ENCODE results near the gene SNAP91.
A peak's percentile ranks its signal among the peaks of the same experiment; 100 is the strongest.
"Not testable (repeated sequence)": the region's sequence is repeated elsewhere in the genome, so short reads cannot be mapped to it uniquely, and the experiment has no call there.

Gene SNAP91

GRCh38 chr6:83708970-83709747 is at the start of gene SNAP91:
TSS of gene SNAP91 (minus strand) at chr6:83709101. CDS start at chr6:83707927, 1,174 bp downstream.
- DNase-seq: peak; percentile 90

GRCh38 chr6:83758533-83758932 is 49.6 kb upstream of the SNAP91 start:
- no peak for DNase-seq

- DNase-seq: no peak
Measured at GRCh38 chr6:83757021-83757420, 48.1 kb upstream of the SNAP91 start.

- DNase-seq: no peak
Measured at GRCh38 chr6:83756565-83756964, 47.7 kb upstream of the SNAP91 start.

- not testable (repeated sequence) for DNase-seq
Measured at GRCh38 chr6:83752375-83752774, 43.5 kb upstream of the SNAP91 start.

GRCh38 chr6:83741089-83741488 is 32.2 kb upstream of the SNAP91 start:
- no peak for DNase-seq

GRCh38 chr6:83735461-83735860 is 26.6 kb upstream of the SNAP91 start:
- DNase-seq: no peak

- no peak for DNase-seq
Measured at GRCh38 chr6:83729871-83730270, 21.0 kb upstream of the SNAP91 start.

GRCh38 chr6:83722876-83723275 is 14.0 kb upstream of the SNAP91 start:
- no peak for DNase-seq

- no peak for DNase-seq
Measured at GRCh38 chr6:83717809-83718208, 8.9 kb upstream of the SNAP91 start.

GRCh38 chr6:83711958-83712357 is 3.1 kb upstream of the SNAP91 start:
- no peak for DNase-seq

GRCh38 chr6:83709748-83710050 is 798 bp upstream of the SNAP91 start:
- no peak for DNase-seq

GRCh38 chr6:83708546-83708969 is 343 bp downstream of the SNAP91 start:
- peak; percentile 58 for DNase-seq

GRCh38 chr6:83707829-83708545 is 914 bp downstream of the SNAP91 start:
- DNase-seq: peak; percentile 42

- DNase-seq: no peak
Measured at GRCh38 chr6:83702749-83703148, 6.2 kb downstream of the SNAP91 start.

- DNase-seq: no peak
Measured at GRCh38 chr6:83702077-83702476, 6.8 kb downstream of the SNAP91 start.

GRCh38 chr6:83696674-83697073 is 12.2 kb downstream of the SNAP91 start:
- no peak for DNase-seq

GRCh38 chr6:83685481-83685880 is 23.4 kb downstream of the SNAP91 start:
- no peak for DNase-seq

GRCh38 chr6:83677791-83678190 is 31.1 kb downstream of the SNAP91 start:
- DNase-seq: no peak

- DNase-seq: no peak
Measured at GRCh38 chr6:83637953-83638352, 70.9 kb downstream of the SNAP91 start.

- no peak for DNase-seq
Measured at GRCh38 chr6:83636800-83637199, 72.1 kb downstream of the SNAP91 start.

- DNase-seq: no peak
Measured at GRCh38 chr6:83633609-83634008, 75.3 kb downstream of the SNAP91 start.

- no peak for DNase-seq
Measured at GRCh38 chr6:83633149-83633548, 75.8 kb downstream of the SNAP91 start.

GRCh38 chr6:83629908-83630307 is 79.0 kb downstream of the SNAP91 start:
- not testable (repeated sequence) for DNase-seq

Measured in NCI-H345 (cell line).